GM19023 (cell line): ENCODE measurements around the gene CD80.
"Not testable (repeated sequence)": the region's sequence is repeated elsewhere in the genome, so short reads cannot be mapped to it uniquely, and the experiment has no call there.

Experiments
- ATAC-seq: cut with Tn5 transposase; IDR thresholded peaks from one replicate; pipeline ENCODE4 v1.9.1; 2021; ENCODE audit warnings: mild to moderate bottlenecking, moderate library complexity; ENCODE audit not compliant: unreplicated experiment

The CD80 gene

GRCh38 chr3:119585208-119585607, 25.8 kb upstream of the CD80 start:
- no peak for ATAC-seq

GRCh38 chr3:119582178-119582577, 22.8 kb upstream of the CD80 start:
- peak; percentile 41 for ATAC-seq

- ATAC-seq = peak; percentile 70
These were observed 20.8 kb upstream of the CD80 start for GRCh38 chr3:119580067-119580760.

GRCh38 chr3:119579366-119580066, 20.1 kb upstream of the CD80 start, which contains the start of gene ADPRH:
Gene ADPRH (plus strand): TSS chr3:119579492. CDS start chr3:119582170, 2,678 bp downstream.
- ATAC-seq = peak; percentile 70

GRCh38 chr3:119575507-119575906, 16.1 kb upstream of the CD80 start:
- no peak for ATAC-seq

- no peak for ATAC-seq
These were observed 12.3 kb upstream of the CD80 start for GRCh38 chr3:119571688-119572087.

GRCh38 chr3:119571230-119571629, 11.8 kb upstream of the CD80 start:
- ATAC-seq = no peak

GRCh38 chr3:119570229-119570628, 10.8 kb upstream of the CD80 start:
- peak; percentile 58 for ATAC-seq

- ATAC-seq = no peak
These were observed 9.7 kb upstream of the CD80 start for GRCh38 chr3:119569156-119569555.

- not testable (repeated sequence) for ATAC-seq
These were observed 3.9 kb upstream of the CD80 start for GRCh38 chr3:119563334-119563733.

GRCh38 chr3:119562307-119562961, 3.0 kb upstream of the CD80 start:
- peak; percentile 76 for ATAC-seq

GRCh38 chr3:119560160-119560559, 746 bp upstream of the CD80 start:
- ATAC-seq = no peak

GRCh38 chr3:119558626-119559317, 642 bp downstream of the CD80 start:
- no peak for ATAC-seq

- ATAC-seq = no peak
These were observed 1.5 kb downstream of the CD80 start for GRCh38 chr3:119557877-119558269.

GRCh38 chr3:119557192-119557876, 2.1 kb downstream of the CD80 start:
- no peak for ATAC-seq

GRCh38 chr3:119555929-119556328, 3.5 kb downstream of the CD80 start:
- no peak for ATAC-seq

GRCh38 chr3:119555309-119555735, 4.1 kb downstream of the CD80 start:
- ATAC-seq = no peak

- ATAC-seq = no peak
These were observed 5.5 kb downstream of the CD80 start for GRCh38 chr3:119553823-119554415.

- not testable (repeated sequence) for ATAC-seq
These were observed 6.5 kb downstream of the CD80 start for GRCh38 chr3:119552928-119553327.

- no peak for ATAC-seq
These were observed 7.8 kb downstream of the CD80 start for GRCh38 chr3:119551598-119551997.
